ENCODE data around the gene PRKAG2. TPM values are rescaled to one million over a fixed set of nuclear protein-coding genes. Genes with fewer than 3 reads are reported as not detected.

PRKAG2 gene
- total RNA-seq, 1 donor from 2014 or later: 21.1 TPM

GRCh38 chr7:151852486-151853396, 24.2 kb downstream of the PRKAG2 start:
- no peak for TF ChIP-seq CTCF (IDR thresholded peaks at IDR 0.05; ENCODE audit: insufficient read depth, low read length, poor library complexity, severe bottlenecking)
- no peak for DNase-seq (ENCODE audit: low read depth)

GRCh38 chr7:151851782-151852181, 25.1 kb downstream of the PRKAG2 start:
- Histone ChIP-seq H3K36me3 (ENCODE audit: control insufficient read depth, insufficient read depth, low read length) (no peaks in the 10 kb centered on the region), H3K4me3 (ENCODE audit: low read depth, low read length) (no peak overlapping the region), H3K27me3 (ENCODE audit: control insufficient read depth, insufficient read depth, low read length) (peaks cover 10% of the 10 kb centered on the region)
- no peak for DNase-seq (ENCODE audit: low read depth)
- no peak for TF ChIP-seq CTCF (IDR thresholded peaks at IDR 0.05; ENCODE audit: insufficient read depth, low read length, poor library complexity, severe bottlenecking)

More at GRCh38 chr7:151852486-151853396, 24.2 kb downstream of the PRKAG2 start:
- Histone ChIP-seq H3K4me3 (ENCODE audit: low read depth, low read length) (no peak overlapping the region), H3K27me3 (ENCODE audit: control insufficient read depth, insufficient read depth, low read length) (peaks cover 14% of the 10 kb centered on the region), H3K36me3 (ENCODE audit: control insufficient read depth, insufficient read depth, low read length) (no peaks in the 10 kb centered on the region)

DNA sequence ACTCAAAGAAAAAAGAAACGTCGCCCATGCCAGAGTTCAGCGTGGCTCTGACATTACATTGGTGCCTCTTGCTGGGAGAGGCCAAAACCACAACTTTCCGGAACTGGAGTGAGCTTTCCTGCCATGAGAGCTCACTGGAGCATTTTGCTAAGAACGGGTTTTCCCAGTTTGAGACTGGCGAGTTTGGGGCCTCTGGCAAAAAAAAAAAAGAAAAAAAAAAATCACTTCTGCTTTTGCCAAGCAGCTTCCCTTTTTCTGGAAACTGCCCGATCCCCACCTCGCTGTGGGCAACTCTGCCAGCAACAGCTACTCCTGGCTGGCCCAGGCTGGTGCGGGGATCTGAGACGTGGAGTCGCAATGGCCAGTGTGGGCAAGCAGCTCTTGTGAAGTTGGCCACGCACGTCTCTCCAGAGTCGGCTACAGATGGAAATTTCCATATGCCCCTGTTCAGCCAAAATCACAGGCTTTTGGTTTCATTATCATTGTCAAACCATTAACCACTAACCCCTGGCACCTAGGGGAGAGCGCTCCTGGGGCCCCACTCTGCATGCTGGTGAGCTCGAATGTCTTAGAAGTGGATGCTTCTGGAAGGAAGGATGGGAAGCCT, 25.7 kb downstream of the PRKAG2 start:
- no peak for DNase-seq (ENCODE audit: low read depth)
- H3K27me3 ChIP-seq (ENCODE audit: control insufficient read depth, insufficient read depth, low read length): peaks cover 10% of the 10 kb centered on the region
- TF ChIP-seq CTCF (IDR thresholded peaks at IDR 0.05; ENCODE audit: insufficient read depth, low read length, poor library complexity, severe bottlenecking): no peak
- H3K36me3 ChIP-seq (ENCODE audit: control insufficient read depth, insufficient read depth, low read length): no peaks in the 10 kb centered on the region
- H3K4me3 ChIP-seq (ENCODE audit: low read depth, low read length): no peak overlapping the region

DNA sequence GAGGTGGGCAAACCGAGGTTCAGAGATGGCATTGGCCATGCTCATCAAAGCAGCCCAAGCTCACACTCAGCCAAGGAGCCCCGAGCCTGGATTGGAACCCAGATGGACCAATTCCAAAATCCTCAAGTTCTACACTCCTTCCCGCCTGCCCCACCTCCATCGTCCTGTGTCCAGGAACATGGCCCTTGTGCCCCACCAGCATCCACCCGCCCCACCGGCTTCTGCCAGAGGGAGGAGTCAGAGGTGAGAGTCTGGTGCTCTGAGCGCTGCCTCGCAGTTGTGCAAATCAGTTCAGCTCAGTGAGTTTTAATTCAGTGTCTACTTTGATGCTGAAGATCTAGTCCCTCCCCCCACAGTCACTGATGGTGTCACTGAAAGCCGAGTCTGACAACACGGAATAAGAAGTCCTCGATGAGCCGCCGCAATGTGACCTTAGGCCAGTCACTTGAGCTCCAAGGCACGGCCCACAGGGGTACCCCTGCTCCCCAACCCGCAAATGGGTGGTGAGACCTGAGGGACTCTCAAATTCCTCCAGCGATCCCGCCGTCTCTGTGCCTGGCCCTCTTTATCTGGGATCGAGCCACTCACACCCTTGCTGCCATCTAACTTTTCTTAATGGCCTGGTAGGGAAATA, 26.3 kb downstream of the PRKAG2 start:
- DNase-seq (ENCODE audit: low read depth): no peak
- Histone ChIP-seq H3K36me3 (ENCODE audit: control insufficient read depth, insufficient read depth, low read length) (no peaks in the 10 kb centered on the region), H3K27me3 (ENCODE audit: control insufficient read depth, insufficient read depth, low read length) (peaks cover 10% of the 10 kb centered on the region), H3K4me3 (ENCODE audit: low read depth, low read length) (no peak overlapping the region)
- no peak for TF ChIP-seq CTCF (IDR thresholded peaks at IDR 0.05; ENCODE audit: insufficient read depth, low read length, poor library complexity, severe bottlenecking)

DNA sequence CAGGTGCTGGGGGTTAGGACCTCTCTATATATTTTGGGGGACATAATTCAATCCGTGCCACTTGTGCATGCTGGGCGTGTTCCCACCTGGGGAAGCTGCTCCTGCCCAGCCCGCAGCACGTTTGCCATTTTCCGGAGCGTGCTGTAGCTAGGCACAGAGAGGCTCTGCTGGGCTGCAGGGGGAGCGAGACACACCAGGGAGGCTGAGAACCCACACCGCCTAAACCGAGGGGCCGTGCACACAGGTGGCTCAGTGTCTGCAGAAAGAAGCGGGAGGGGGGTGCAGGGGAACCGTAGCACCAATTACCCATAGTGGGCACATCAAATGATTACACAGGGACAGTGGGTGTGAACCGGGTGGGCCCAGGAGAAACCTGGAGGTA, 27.0 kb downstream of the PRKAG2 start:
- TF ChIP-seq CTCF (IDR thresholded peaks at IDR 0.05; ENCODE audit: insufficient read depth, low read length, poor library complexity, severe bottlenecking): no peak
- Histone ChIP-seq H3K36me3 (ENCODE audit: control insufficient read depth, insufficient read depth, low read length) (no peaks in the 10 kb centered on the region), H3K4me3 (ENCODE audit: low read depth, low read length) (no peak overlapping the region), H3K27me3 (ENCODE audit: control insufficient read depth, insufficient read depth, low read length) (peaks cover 10% of the 10 kb centered on the region)
- DNase-seq (ENCODE audit: low read depth): no peak
